Gastroesophageal sphincter (tissue), 3 donors: ENCODE data around the gene SNX19.
"Not testable (repeated sequence)": the region's sequence is repeated elsewhere in the genome, so short reads cannot be mapped to it uniquely, and the experiment has no call there.

ENCODE experiments used
- POLR2A ChIP-seq, 2 donors: fragments of 450-650 bp; IDR thresholded peaks; one replicate each; pipeline ENCODE4 v1.6.1; 2017; ENCODE audit warnings: antibody characterized with exemption in 2 of 2, mild to moderate bottlenecking in 2 of 2, moderate library complexity in 1 of 2
- POLR2AphosphoS5 ChIP-seq: sonication (generic); formaldehyde crosslinking; IDR thresholded peaks from one replicate; pipeline ENCODE4 v1.6.1; 2017; ENCODE audit warnings: antibody characterized with exemption
- TF ChIP-seq, protein P1 (sequence below), 4 experiments: fragments of 200-600 bp in 2 of 4; fragments of 450-650 bp in 2 of 4; sonication (generic) in 1 of 4; IDR thresholded peaks; one replicate each; pipeline ENCODE4 v1.5.1; 2017 to 2019; ENCODE audit warnings: antibody characterized with exemption in 4 of 4, mild to moderate bottlenecking in 2 of 4, moderate library complexity in 2 of 4

DNA sequence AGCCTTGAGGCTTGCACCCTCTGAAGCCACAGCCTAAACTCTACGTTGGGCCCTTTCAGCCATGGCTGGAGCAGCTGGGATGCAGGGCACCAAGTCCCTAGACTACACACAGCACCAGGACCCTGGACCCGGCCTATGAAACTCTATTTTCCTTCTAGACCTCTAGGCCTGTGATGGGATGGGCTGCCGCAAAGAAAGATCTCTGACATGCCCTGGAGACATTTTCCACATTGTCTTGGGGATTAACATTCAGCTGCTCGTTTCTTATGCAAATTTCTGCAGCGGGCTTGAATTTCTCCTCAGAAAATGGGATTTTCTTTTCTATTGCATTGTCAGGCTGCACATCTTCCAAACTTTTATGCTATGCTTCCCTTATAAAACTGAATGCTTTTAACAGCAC lies 4.3 kb upstream of the SNX19 start:
- TF ChIP-seq, protein P1, sequence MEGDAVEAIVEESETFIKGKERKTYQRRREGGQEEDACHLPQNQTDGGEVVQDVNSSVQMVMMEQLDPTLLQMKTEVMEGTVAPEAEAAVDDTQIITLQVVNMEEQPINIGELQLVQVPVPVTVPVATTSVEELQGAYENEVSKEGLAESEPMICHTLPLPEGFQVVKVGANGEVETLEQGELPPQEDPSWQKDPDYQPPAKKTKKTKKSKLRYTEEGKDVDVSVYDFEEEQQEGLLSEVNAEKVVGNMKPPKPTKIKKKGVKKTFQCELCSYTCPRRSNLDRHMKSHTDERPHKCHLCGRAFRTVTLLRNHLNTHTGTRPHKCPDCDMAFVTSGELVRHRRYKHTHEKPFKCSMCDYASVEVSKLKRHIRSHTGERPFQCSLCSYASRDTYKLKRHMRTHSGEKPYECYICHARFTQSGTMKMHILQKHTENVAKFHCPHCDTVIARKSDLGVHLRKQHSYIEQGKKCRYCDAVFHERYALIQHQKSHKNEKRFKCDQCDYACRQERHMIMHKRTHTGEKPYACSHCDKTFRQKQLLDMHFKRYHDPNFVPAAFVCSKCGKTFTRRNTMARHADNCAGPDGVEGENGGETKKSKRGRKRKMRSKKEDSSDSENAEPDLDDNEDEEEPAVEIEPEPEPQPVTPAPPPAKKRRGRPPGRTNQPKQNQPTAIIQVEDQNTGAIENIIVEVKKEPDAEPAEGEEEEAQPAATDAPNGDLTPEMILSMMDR (IDR thresholded peaks at IDR 0.05): not testable (repeated sequence)
- TF ChIP-seq POLR2A (IDR thresholded peaks at IDR 0.05); POLR2AphosphoS5: not testable (repeated sequence)
